Parathyroid adenoma (tissue), 2 donors: ENCODE data around the gene BGN.
A peak's percentile ranks its signal among the peaks of the same experiment; 100 is the strongest.

ENCODE experiments used
- H2AFZ ChIP-seq: fragments of 300-600 bp; sonication (generic); one replicate; pipeline ENCODE4 v1.7.0; 2017; ENCODE audit warnings: antibody characterized with exemption, mild to moderate bottlenecking
- H3K27ac ChIP-seq: fragments of 300-600 bp; sonication (generic); one replicate; pipeline ENCODE4 v1.7.0; 2017
- H3K27me3 ChIP-seq: fragments of 300-600 bp; sonication (generic); one replicate; pipeline ENCODE4 v1.7.0; 2017; ENCODE audit warnings: low read length; ENCODE audit not compliant: control insufficient read depth, insufficient read depth
- H3K36me3 ChIP-seq: fragments of 300-600 bp; sonication (generic); one replicate; pipeline ENCODE4 v1.7.0; 2017; ENCODE audit warnings: low read length; ENCODE audit not compliant: control insufficient read depth, insufficient read depth
- H3K4me1 ChIP-seq: fragments of 300-600 bp; sonication (generic); one replicate; pipeline ENCODE4 v1.7.0; 2017; ENCODE audit warnings: control low read depth
- H3K4me2 ChIP-seq: fragments of 300-600 bp; sonication (generic); one replicate; pipeline ENCODE4 v1.7.0; 2017; ENCODE audit warnings: low read length
- H3K4me3 ChIP-seq: fragments of 300-600 bp; sonication (generic); one replicate; pipeline ENCODE4 v1.7.0; 2017; ENCODE audit warnings: low read depth, low read length
- H3K79me2 ChIP-seq: fragments of 300-600 bp; sonication (generic); one replicate; pipeline ENCODE4 v1.7.0; 2017; ENCODE audit warnings: control low read depth
- H3K9ac ChIP-seq: fragments of 300-600 bp; sonication (generic); one replicate; pipeline ENCODE4 v1.7.0; 2017; ENCODE audit warnings: mild to moderate bottlenecking
- H3K9me3 ChIP-seq: fragments of 300-600 bp; sonication (generic); one replicate; pipeline ENCODE4 v1.7.0; 2017; ENCODE audit warnings: low read length; ENCODE audit not compliant: control insufficient read depth
- CTCF ChIP-seq: fragments of 300-600 bp; sonication (generic); IDR thresholded peaks from one replicate; pipeline ENCODE4 v1.7.0; 2017; ENCODE audit warnings: antibody characterized with exemption, mild to moderate bottlenecking
- donor health status: primary hyperparathyroidism.

The BGN gene

DNA sequence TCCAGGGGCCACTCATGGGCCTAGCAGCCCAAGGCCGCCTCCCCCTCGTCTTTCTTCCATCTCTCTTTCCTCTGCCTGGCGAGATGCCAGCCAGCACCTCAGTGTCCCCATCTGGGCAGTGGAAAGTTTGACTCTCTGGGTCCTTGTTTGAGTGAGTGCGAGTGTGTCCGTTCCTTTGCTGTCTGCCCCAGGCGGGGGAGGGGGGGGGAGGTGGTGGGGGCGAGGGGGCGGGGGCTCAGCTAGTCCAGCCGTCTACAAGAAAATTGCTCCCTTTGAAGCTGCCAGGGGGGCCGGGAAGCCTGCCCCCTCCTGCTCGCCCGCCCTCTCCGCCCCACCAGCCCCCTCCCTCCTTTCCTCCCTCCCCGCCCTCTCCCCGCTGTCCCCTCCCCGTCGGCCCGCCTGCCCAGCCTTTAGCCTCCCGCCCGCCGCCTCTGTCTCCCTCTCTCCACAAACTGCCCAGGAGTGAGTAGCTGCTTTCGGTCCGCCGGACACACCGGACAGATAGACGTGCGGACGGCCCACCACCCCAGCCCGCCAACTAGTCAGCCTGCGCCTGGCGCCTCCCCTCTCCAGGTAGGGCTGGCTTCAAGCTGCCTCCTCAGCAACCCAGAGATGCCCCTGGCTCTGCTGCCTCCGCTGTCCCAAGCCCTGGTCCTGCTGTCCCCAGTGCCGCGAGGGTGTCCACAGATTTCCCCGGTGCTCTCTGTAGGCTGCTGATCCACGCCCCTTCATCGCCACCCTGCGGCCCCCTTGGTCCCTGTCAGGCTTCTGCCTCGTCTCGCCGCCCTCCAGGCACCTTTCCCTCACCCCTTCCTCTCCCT lies at the start of gene BGN:
BGN (plus strand) TSS at position 440 of the 821 bp plus-strand sequence. CDS start 9,652 bp downstream, outside the sequence.
- Histone ChIP-seq H3K4me2 (peak within 1 kb of the TSS; percentile 26), H3K9me3 (no peaks in the 10 kb centered on the region), H3K36me3 (no peaks in the 10 kb centered on the region), H3K27me3 (no peaks in the 10 kb centered on the region), H3K27ac (no peak within 1 kb of the TSS), H3K4me3 (no peak within 1 kb of the TSS), H3K4me1 (no peaks in the 10 kb centered on the region), H2AFZ (peak within 1 kb of the TSS; percentile 38), H3K9ac (no peak within 1 kb of the TSS), H3K79me2 (no peaks in the 10 kb centered on the region)
- no peak for TF ChIP-seq CTCF

DNA sequence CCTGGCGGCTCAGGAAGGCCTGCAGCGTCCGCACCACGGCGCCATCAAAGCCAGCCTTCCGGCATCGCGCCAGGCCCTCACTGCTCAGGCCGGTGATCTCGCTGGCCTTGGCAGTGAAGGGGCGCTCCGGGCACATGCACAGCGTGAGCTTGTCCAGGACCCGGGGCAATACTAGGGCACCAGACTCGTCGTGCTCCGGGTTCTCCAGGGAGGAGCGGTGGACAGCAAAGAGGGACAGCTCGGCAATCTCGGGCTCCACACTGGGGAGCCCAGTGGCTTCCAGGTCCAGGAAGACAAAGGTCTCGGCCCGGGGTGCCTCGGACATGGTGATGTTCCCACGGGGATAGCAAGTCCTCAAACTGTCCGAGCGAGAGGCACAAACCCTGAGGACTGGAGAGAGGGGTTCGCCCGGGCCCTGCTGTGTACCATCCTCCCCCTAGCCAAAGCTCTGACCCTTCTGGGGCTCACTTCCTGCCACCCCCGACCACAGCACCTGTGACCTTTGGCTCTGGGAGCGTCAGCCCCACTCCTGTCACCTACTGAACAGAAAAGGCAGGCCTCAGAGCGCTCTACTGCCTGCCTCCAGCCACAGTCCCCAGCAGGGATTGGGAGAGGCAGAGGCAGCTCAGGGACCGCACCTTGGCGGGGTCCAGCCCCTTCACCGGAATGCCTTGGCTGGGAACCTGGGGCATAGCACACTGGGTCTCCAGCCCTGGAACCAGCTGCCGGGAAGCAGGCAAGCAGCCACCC lies 49.5 kb upstream of the BGN start:
- no peak for TF ChIP-seq CTCF
- no peaks in the 10 kb centered on the region for H3K4me1 ChIP-seq
- no peak overlapping the region for H3K4me3 ChIP-seq
- no peaks in the 10 kb centered on the region for H3K36me3 ChIP-seq
- H3K9me3 ChIP-seq, result no peaks in the 10 kb centered on the region
- no peak overlapping the region for H2AFZ ChIP-seq
- H3K27me3 ChIP-seq, result no peaks in the 10 kb centered on the region
- no peak overlapping the region for H3K27ac ChIP-seq
- H3K4me2 ChIP-seq, result no peak overlapping the region
- H3K9ac ChIP-seq, result no peak overlapping the region
- no peaks in the 10 kb centered on the region for H3K79me2 ChIP-seq

- Histone ChIP-seq H3K27me3 (no peaks in the 10 kb centered on the region), H3K9ac (no peak within 1 kb of the TSS), H3K27ac (no peak within 1 kb of the TSS), H3K4me2 (no peak within 1 kb of the TSS), H3K9me3 (no peaks in the 10 kb centered on the region), H2AFZ (no peak within 1 kb of the TSS), H3K4me1 (no peaks in the 10 kb centered on the region), H3K79me2 (no peaks in the 10 kb centered on the region), H3K4me3 (no peak within 1 kb of the TSS), H3K36me3 (no peaks in the 10 kb centered on the region)
- no peak for TF ChIP-seq CTCF
Measured at GRCh38 chrX:153445856-153446635, 48.7 kb upstream of the BGN start, which contains the start of gene TREX2. TREX2 (minus strand) TSS chrX:153446056; CDS start chrX:153445430, 626 bp downstream.

GRCh38 chrX:153446636-153446936 lies 48.2 kb upstream of the BGN start:
- H2AFZ ChIP-seq, result no peak overlapping the region
- no peak overlapping the region for H3K4me3 ChIP-seq
- TF ChIP-seq CTCF, result no peak
- H3K36me3 ChIP-seq, result no peaks in the 10 kb centered on the region
- H3K27ac ChIP-seq, result no peak overlapping the region
- no peak overlapping the region for H3K4me2 ChIP-seq
- no peaks in the 10 kb centered on the region for H3K4me1 ChIP-seq
- no peaks in the 10 kb centered on the region for H3K27me3 ChIP-seq
- no peaks in the 10 kb centered on the region for H3K9me3 ChIP-seq
- no peak overlapping the region for H3K9ac ChIP-seq
- no peaks in the 10 kb centered on the region for H3K79me2 ChIP-seq
